HG03342 (cell line): Measurements from ENCODE around the gene MYO1D.
A peak's percentile ranks its signal among the peaks of the same experiment; 100 is the strongest.

Experiments
- ATAC-seq: cut with Tn5 transposase; IDR thresholded peaks from one replicate; pipeline ENCODE4 v1.9.1; 2021; ENCODE audit warnings: mild to moderate bottlenecking, moderate library complexity; ENCODE audit not compliant: unreplicated experiment

Gene MYO1D

DNA sequence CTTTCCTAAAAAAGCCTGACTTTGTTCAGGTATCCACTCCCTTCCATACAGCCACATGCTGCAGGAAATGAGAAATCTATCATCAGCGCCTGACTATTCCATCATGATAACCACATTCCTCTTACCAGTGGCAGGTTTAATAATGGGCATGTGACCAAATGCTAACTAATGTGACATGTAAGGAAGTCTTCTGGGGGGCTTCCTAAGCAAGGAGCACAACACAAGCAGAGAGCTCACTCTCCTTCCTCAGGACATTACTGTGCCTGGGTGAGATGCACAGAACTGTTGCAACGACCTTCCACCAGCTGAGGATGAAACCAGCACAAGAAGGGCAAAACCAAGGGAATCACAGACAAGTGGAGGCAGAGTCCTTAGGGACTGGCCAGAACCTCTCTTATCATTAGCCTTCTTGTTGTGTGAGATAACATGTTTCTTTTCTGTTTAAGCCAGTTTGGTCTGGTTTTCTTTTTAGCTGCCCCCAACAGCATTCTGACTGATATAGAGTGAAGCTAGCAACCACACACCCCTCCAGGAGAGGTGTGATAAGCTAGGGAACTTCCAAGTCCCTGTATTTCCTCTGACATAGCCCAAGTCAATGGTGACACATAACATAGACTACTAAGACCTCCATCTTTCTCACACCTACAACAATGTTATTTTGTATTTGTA is 16.9 kb downstream of the MYO1D start:
- ATAC-seq, result no peak

DNA sequence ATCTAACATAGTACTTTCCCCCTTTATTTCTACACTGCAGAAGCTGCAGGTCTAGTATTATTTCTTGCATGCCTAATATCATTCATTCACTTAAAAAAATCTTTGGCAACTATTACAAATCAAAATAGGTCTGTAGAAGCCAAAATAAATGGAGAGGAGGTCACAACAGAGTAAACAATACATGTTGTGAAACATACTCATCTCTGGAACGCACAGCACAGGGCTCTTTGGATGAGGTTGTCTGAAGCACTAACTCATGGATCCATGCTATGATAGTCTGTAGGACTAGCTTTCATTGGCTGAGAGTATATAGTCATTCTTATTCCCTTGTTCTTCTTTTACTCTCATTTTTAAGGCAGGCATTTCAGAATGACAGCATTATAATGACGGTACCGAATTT is 21.3 kb downstream of the MYO1D start:
- ATAC-seq, result no peak

GRCh38 chr17:32854832-32855389 is 22.0 kb downstream of the MYO1D start:
- no peak for ATAC-seq

DNA sequence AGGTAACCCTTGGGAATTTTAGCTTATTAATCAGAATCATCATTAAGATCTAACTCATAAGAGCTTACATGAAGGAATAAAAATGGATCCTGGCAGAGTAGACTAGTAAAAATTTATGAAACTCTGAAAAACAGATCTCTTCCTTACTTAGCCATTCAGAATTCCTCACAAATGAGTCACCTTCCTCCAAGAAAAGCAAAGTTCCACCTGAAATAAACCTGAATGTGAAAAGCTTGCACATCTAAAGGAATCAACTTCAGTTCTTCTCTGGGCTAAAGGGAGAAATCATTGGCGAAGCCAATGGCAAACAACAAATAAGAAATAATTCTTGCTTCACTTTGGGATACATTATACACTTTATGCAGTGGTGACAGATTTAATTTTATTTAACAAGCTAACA is 22.7 kb downstream of the MYO1D start:
- no peak for ATAC-seq

DNA sequence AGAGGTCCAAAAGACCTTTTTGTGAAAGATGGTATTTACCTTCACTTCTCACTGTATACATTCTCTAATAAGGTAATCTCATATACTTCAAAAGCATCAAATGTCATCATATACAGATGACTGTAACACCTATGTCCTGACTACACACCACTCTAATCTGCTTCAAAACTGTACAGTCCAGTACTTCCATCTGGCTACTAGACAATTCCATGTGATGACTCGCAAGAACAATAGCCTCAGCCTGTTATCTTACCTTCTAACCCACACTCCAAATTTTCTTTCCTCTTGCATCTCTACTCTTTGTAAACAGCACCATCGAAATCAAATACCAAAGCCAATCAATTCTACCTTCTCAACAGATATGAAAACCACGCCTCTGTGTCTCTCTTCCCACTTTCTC is 24.1 kb downstream of the MYO1D start:
- no peak for ATAC-seq

DNA sequence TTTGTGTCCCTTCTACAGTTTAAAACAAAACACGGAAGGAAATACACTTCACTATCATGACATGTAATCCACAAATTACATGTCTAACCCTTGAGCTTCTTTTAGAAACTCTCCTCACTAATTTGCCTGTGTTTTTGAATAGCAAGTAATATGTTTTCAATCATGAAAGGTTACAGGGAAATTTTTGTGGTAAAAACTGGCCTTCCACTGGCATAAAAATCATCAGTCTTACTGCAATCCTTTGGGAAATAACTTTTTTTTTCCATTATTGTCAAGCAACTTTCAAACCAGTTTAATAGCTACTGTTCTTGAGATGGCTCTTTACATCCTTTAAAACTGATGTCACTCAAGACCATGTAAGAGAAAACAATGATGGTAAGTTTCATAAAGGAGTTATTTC is 27.0 kb downstream of the MYO1D start:
- ATAC-seq, result no peak

GRCh38 chr17:32847977-32848376 is 28.9 kb downstream of the MYO1D start:
- ATAC-seq, result no peak

DNA sequence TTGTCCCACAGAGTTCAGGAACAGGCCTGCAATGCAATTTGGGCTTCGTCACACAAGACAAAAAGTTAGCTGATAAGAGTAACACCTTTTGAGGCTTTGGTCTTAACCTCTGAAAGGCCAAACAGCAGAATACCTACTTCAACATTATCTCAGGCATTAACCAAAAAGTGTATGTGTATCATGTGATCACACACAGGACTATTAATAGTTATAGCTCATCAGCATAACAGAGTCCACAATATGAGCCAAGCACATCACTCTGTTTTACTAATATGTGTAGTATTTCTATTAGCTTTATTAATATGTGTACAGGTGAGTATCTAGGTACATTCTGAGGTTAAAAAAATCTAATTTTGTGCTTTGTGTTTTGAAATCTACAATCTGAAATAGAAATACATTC is 30.8 kb downstream of the MYO1D start:
- no peak for ATAC-seq

- no peak for ATAC-seq
These were observed 36.7 kb downstream of the MYO1D start for GRCh38 chr17:32840241-32840640.

DNA sequence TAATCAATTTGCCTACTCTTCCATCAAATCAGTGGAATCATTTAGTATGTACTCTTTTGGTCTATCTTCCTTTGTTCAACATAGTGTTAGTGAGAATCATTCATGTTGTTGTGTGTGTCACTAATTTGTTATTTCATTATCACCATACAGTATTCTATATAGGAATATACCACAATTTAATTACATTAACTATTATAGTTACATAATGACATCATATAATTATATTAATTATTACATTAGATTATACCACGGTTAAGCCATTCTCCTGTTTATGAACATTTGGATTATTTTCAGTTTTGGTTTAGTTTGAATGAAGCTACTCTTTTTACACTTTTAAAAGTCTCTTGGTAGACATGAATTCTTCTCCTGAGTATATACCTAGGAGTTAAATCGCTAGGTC is 40.4 kb downstream of the MYO1D start:
- no peak for ATAC-seq

DNA sequence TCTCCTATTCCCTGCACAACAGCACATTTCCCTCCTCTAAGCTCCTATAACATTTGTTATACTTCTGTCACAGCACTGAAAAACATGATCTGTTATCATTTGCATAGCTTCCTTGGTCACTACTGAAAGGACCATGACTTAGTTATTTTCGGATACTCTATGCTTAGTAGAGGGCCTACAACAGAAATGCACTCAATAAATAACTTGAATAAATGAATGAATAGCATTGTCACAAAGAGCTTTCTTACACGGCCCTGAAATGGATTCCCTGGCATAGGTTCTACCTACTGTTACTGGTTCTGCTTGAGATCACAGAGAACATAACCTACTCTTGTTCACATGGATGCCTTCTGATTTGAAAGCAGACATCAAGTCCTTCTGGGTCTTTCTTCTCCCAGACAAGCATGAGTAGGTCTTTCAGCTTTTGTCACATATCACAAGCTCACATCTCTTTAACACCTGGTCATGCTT is 41.6 kb downstream of the MYO1D start:
- ATAC-seq, result peak; percentile 60

- no peak for ATAC-seq
These were observed 42.8 kb downstream of the MYO1D start for GRCh38 chr17:32834104-32834503.

DNA sequence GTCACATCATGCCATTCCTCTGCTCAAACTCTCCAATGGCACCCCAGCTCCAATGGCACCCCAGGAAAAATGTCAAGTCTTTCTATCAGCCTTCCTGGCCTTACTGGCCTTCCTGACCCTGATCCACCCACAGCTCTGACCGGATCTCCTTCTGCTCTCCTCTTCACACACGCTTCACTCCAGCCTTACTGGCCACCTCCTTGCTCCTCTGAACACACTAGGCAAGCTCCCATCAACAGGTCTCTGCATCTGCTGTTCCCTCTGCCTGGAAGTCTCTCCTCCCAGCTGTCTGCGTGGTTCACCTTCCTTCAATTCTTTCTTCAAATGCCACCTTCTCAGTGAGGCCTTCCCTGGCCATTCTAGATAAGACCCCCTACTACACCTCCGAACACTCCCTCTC is 43.4 kb downstream of the MYO1D start:
- no peak for ATAC-seq

- no peak for ATAC-seq
These were observed 43.8 kb downstream of the MYO1D start for GRCh38 chr17:32833076-32833475.

GRCh38 chr17:32831627-32832243 is 45.2 kb downstream of the MYO1D start:
- no peak for ATAC-seq

- no peak for ATAC-seq
These were observed 45.7 kb downstream of the MYO1D start for GRCh38 chr17:32831223-32831622.

DNA sequence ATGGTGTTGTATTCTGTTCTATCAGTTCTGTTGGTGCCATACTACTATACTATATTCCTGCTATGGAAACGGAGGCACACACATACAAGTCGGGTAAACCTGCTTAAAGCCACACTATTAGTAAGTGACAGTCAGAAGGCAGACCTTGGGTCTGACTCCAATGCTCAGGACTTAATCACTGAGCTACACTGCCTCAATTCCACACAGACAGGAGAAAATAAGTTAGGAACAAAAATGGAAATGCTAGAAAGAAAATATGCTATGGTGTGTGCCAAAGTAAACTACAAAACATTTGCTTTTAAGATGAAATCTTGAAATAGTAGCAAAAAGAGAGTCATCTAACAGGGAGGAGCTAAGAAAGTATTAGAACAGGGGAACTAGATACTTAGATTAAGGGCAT is 48.1 kb downstream of the MYO1D start:
- ATAC-seq, result peak; percentile 6

GRCh38 chr17:32827227-32827626 is 49.7 kb downstream of the MYO1D start:
- no peak for ATAC-seq

- no peak for ATAC-seq
These were observed 50.8 kb downstream of the MYO1D start for GRCh38 chr17:32826076-32826475.

GRCh38 chr17:32824334-32824733 is 52.6 kb downstream of the MYO1D start:
- ATAC-seq, result no peak

DNA sequence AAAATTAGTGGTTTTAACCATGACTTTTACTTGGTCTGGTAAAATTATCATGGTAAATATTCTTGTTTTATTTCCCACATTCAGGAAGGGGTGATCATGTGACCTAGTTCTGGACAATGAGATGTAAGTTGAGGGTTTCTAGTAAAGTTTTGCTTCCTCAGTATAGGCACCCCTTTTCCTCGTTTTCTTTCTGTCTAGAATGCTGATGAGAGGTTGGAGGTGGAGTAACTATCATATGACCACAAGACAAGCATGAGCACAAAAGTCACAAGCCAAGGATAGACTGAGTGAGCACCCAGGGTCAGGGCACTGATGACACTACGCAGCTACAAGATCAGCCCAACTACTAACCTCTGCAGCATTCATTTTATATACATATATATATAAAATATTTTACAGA is 53.9 kb downstream of the MYO1D start:
- no peak for ATAC-seq
